Activated naive CD4-positive, alpha-beta T cell (primary cell): Measurements from ENCODE around the gene DICER1.
"Not testable (repeated sequence)": the region's sequence is repeated elsewhere in the genome, so short reads cannot be mapped to it uniquely, and the experiment has no call there.

Source experiments
- DNase-seq, 4 experiments: peaks; one replicate each; lab custom pipeline; 2025; lab: John Stamatoyannopoulos, UW

Gene DICER1, protein sequence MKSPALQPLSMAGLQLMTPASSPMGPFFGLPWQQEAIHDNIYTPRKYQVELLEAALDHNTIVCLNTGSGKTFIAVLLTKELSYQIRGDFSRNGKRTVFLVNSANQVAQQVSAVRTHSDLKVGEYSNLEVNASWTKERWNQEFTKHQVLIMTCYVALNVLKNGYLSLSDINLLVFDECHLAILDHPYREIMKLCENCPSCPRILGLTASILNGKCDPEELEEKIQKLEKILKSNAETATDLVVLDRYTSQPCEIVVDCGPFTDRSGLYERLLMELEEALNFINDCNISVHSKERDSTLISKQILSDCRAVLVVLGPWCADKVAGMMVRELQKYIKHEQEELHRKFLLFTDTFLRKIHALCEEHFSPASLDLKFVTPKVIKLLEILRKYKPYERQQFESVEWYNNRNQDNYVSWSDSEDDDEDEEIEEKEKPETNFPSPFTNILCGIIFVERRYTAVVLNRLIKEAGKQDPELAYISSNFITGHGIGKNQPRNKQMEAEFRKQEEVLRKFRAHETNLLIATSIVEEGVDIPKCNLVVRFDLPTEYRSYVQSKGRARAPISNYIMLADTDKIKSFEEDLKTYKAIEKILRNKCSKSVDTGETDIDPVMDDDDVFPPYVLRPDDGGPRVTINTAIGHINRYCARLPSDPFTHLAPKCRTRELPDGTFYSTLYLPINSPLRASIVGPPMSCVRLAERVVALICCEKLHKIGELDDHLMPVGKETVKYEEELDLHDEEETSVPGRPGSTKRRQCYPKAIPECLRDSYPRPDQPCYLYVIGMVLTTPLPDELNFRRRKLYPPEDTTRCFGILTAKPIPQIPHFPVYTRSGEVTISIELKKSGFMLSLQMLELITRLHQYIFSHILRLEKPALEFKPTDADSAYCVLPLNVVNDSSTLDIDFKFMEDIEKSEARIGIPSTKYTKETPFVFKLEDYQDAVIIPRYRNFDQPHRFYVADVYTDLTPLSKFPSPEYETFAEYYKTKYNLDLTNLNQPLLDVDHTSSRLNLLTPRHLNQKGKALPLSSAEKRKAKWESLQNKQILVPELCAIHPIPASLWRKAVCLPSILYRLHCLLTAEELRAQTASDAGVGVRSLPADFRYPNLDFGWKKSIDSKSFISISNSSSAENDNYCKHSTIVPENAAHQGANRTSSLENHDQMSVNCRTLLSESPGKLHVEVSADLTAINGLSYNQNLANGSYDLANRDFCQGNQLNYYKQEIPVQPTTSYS (N-terminal part only)

DNA sequence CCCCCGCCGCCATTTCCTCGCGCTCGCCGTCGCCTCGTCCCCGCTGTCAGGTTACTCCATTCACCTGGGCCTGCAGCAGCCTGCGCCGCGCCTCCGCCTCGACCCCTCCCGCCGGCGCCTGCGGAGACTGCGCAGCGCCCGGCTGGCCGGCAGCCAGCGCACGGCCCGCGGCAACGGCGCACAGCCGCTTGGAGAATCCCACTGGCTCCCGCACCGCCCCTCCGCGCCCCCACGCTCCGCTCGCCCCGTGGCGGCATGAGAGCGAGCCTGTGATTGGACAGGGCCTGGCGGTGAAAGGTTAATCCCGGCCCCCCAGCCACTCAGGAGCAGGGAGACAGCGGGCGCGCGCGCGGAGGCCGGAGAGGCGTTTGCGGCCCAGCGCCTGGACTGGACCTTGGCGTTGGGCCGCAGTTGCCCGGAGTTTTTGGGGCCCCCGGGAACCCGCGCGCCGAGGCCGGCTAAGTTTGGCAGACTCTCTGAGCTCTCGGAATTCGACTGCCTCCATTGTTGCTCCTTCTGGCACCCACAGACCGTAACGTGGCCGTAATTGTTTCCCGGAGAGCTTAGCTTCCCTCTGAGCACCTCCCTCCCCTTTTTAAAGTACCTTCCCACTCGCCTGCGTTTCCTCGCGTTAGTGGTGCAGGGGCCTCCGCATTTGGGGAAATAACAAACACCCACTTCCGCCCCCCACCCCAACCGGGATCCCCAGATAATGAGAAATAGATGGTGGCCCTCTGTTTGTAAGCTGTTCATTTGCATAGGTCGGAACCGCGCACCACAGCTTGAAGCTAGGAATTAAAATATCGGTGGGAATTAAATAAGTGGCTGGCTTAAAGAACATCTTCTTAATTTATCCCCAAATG lies at the start of gene DICER1:
TSS of gene DICER1 (minus strand) at position 203 of the 863 bp plus-strand sequence. CDS start 24,071 bp downstream, outside the sequence.
- DNase-seq, result peak; percentile 89 to 93 (median 93)

DNA sequence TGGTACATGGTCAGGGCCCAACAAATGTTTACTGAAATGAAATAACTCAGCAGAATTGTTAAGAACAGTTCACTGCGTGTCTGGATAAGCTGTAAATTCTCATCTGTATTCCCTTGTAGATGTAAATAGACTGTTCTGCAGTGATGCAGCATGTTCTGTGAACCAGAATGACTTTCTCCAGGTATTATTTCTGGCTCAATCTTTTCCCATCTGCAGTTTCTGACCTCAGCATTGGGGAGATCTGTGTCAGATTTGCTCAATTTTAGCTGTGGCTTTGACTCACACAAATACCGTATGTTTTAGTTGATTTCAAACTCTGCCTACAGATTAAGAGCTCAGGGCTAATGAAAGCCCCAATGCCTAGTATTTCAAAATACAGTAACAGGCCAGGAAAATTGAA lies 49.2 kb upstream of the DICER1 start:
- DNase-seq, result no peak

DNA sequence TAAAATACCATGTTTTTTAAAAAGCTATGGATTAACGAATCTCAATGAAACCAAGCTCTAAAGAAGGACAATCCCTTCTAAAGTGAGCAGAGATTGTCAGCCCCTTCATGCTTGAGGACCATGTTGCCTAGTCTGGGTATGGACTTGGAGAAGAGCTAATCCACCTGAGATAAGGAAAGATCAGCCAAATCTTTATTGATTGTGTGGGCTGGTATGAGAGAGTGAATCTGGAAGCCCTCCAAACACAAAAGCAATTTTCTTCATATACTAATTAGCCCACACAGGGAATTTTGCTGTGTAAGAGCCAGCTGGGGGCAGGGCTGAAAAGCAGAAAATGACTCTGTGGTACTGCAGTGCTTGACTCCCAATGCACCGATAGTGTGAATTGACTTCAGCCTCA lies 47.4 kb upstream of the DICER1 start:
- no peak for DNase-seq

DNA sequence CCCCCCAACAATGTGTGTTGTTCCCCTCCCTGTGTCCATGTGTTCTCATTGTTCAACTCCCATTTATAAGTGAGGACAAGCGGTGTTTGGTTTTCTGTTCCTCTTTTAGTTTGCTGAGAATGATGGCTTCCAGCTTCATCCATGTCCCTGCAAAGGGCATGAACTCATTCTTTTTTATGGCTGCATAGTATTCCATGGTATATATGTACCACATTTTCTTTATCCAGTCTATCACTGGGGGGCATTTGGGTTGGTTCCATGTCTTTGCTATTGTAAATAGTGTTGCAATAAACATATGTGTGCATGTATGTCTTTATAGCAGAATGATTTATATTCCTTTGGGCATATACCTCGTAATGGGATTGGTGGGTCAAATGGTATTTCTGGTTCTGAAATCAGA lies 44.4 kb upstream of the DICER1 start:
- not testable (repeated sequence) for DNase-seq

DNA sequence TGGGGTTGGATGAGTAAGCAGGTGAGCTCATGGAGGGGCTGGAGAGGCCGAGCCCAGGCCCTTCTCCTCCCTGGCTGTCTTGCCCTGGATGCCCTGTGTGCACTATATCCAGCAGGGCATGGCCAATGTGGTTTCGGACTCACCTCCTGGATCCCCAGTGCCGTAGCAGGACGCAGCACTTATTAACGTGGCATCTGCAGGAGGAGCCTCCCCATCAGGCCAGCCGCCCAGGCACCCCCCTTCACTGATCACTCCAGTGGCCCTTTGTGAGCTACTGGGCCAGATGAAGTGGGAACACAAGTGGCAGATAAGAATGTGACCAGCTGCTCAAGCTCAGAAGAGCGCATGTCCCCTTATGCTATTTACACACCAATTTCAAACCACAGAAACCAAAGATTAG lies 43.1 kb upstream of the DICER1 start:
- DNase-seq, result no peak

DNA sequence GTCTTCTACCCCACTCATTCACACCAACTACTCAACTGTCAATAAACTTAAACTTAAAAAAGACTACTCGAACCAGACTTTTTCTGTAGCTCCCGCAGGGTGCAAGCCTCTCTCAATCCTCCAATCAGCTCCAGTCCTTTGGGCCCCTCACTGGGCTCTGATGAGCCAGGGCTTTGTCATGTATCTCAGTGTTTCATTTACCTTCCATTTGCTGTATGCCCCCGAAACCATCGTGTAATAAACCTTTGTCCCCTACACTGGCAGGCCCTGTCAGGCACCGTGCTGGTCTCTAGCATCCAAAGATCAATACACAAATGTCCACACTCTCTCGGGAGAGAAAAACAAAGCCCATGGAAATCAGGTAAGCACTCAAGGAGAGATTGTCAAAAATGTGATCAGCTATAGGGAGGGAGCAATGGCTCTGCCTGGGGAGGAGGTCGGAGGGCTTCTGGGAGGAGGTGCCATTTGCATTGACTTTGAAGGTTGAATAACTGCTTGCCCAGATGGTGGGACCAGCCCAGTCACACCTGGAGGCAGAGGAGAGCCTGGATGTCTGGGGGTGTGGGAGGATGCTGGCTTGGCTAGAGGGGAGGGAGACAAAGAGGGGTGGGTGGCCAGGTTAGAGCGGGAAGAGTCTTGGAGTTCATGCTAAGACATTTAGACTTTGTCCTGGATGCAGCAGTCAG lies 42.1 kb upstream of the DICER1 start:
- no peak for DNase-seq

DNA sequence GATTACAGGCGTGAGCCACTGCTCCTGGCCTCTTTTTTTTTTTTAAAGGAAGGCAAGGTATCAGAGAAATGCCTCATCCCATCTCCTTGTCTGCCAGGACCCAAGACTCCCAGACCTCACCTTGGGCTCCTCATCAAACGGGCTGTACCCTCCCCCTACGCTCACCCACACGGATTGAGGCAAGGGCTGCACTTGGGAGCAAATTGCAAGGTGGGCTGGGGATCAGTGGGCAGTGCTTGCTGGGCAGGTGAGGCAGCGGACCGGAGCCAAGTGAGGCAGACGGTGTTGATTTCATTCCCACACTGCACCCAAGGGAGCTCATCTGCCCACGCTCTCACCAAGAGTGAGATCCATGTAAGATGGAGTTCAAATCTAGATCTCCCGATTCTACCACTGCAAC lies 41.0 kb upstream of the DICER1 start:
- DNase-seq, result no peak

DNA sequence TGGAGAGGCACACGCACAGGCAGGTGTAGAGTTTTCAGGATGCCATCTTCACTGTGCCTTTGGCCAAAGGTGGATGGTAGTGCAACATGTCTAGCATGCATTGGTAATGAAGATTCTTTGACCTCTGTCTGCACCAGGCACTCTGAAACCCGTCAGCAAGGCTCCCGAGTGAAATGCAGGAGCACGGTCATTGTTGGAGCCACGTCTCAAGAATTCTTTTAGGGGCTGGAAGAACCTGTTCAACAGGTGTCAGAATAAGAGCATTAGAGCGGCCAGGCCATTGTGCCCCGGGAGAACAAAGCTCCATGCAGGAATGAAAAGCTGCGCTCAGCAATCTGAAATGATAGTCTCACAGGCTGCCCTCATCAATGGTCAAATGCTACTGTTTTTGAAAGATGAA lies 40.2 kb upstream of the DICER1 start:
- DNase-seq, result no peak

DNA sequence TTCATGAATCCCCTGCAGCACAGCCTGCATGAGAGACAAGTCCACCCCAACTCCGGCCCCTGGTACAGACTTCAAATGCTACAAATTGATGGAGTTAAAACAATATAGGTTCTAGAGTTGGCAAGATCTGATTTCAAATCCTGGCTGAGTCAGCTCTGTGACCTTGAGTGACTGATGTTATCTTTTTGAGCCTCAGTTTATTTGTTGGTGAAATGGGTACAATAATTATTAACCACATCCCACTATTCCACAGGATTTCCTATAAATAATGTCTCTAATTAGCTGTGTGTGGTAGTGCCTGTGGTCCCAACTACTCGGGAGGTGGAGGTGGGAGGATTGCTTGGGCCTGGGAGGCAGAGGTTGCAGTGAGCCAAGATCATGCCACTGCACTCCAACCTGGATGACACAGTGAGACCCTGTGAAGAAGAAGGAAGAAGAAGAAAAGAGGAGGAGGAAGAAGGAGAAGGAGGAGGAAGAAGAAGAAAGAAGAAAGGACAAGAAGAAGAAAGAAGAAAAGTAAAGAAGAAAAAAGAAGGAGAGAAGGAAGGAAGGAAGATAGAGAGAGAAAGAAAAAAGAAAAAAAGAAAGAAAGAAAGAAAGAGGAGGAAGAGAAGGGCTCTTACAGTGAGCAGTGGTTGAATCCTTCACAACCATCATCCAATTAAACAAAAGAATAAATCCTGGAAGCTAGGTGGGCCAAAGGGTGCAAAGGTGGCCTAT lies 39.7 kb upstream of the DICER1 start:
- no peak for DNase-seq

DNA sequence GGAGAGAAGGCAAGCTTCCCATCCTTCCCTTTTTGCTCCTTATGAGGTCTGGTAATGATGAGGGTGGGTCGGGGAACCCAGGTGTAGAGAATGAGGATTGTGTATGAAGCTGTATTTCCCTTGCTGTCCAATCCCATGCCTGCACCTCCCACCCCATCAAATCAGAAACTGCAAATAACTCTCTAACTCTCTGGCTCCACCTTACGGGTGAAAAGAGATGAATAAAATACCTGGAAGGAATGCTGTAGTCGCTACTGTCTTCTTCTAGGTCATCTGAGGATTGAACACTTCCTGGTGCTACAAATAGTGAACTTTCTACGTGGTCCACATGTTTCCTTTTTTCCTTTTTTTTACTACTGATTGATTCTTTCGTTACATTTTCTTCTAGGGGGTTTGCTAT lies 38.9 kb upstream of the DICER1 start:
- no peak for DNase-seq

DNA sequence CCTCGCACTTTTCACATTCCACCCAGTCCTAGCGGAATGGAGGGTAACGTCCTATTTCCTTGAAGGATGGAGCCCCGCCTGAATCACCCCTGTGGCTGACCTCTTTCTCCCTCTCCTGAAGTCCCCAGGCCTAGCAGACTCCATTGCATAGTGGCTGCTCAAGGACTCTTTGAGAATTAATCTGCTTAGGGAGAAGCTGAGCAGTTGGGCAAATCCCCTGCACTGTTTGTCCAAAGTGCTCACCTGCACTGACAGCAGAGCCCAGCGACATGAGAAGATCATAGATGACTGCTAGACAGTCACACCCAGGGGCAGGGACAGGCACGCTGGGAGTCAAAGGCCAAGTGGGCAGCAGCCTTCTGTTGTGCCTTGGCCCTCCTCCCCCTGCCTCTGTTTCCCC lies 37.7 kb upstream of the DICER1 start:
- no peak for DNase-seq

DNA sequence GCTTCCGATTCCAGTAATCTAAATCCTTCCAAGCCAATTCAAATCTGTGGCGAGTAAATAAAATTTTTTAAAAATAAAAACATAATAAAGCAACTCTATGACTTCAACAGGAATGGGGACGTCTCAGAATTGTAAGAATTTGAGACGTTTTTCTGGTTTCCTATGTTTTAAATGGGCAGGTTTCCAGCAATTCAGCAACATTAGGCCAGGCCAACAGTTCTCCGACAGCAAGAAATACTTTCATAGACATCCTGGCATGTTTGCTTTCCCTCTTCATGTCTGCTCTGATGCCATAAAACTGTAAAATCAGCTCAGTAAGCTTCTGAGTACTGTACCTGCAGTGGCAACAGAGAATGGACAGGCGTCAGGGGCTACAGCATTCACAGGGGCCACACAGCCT lies 35.8 kb upstream of the DICER1 start:
- no peak for DNase-seq

DNA sequence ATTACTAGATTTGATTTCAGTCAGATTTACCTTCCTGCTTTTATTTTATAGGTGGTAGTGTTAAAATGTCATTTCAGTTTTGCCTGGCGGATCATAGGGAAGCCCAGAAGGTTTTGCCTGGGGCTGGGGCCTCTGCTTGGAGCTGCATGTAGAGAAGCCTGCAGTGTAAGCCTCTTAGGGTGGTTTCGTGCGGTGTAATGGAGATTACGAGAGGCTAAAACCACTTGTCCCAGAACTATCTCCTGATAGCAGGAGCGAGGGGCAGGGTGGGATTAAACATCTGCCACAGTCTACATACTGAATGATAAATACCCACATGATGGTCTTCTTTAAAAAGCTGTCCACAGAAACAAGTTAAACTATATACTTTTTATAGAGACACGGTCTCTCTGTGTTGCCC lies 35.0 kb upstream of the DICER1 start:
- no peak for DNase-seq

DNA sequence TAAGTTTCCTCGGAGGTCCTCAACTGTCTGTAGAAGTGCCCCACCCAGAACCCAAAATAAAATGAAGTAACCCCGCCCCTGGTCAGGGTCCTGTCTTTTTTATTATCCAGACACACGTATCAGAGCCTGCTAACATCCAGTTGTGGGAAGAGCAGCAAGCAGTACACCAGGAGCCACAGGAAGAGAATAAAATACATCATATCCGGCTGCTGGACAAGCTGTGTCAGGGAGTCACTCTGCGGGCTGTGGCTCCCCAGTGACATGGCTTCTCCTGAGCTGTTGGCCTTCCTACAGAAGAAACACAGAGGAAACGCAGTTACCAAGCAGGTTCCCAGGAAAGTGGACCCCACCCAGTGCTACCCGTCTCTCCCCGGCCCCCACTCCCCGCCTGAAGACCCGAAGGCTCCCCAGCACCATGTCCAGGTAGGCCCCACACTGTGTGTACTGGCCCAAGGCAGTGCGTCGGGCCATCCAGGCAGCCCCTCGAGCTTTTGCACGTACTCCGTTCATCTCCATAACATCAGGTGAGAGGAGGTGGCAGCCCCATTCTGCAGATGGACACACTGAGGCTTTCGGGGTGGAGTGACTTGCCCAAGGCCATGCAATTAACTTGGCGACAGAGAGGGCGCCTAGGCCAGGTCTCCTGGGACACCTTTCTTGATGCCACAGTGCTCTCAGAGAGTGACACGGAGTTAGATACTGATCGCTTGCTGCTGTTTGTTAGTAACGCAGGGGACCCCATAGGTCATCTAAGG lies 34.3 kb upstream of the DICER1 start:
- no peak for DNase-seq

DNA sequence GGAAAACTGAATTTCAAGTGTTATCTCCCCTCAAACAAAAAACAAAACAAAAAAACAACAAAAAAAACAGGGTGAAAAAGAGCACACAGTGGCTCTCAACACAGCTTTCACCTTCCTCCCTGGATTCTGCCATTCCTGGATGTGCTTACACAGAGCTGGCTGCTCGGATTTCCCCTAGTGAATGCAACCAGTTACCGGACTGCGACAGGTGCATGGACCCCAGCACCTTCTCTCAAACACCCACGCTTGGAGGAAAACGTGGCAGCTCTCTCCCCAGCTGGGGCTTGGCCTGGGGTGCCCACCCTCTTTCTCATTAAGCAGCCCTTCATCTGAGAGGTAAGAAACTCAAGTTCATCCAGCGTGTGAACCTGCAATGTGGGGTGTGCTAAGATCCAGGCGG lies 33.5 kb upstream of the DICER1 start:
- no peak for DNase-seq

DNA sequence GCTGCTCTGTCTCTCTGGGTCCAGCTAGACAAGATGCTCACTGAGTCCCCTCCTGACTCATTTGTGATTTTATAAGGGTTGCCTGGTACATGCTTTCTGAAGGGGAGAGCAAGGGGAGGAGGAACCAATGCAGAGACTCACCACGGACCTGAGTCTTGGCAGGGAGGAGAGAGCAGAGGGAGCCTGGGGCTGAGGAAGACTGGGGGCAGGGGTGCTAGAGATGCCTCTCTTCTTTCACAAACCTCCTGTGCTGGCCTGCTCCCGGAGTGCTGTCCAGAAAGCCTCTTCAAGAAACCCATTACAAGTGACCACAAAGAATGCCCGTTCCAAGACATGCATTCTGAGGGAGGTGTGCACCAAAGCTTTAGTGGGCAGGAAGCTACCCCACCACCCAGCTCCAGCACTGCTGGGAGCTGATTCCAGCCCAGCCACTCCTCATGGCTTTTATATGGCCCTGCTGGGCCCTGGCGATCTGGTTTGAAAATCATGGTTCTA lies 33.1 kb upstream of the DICER1 start:
- DNase-seq, result no peak

DNA sequence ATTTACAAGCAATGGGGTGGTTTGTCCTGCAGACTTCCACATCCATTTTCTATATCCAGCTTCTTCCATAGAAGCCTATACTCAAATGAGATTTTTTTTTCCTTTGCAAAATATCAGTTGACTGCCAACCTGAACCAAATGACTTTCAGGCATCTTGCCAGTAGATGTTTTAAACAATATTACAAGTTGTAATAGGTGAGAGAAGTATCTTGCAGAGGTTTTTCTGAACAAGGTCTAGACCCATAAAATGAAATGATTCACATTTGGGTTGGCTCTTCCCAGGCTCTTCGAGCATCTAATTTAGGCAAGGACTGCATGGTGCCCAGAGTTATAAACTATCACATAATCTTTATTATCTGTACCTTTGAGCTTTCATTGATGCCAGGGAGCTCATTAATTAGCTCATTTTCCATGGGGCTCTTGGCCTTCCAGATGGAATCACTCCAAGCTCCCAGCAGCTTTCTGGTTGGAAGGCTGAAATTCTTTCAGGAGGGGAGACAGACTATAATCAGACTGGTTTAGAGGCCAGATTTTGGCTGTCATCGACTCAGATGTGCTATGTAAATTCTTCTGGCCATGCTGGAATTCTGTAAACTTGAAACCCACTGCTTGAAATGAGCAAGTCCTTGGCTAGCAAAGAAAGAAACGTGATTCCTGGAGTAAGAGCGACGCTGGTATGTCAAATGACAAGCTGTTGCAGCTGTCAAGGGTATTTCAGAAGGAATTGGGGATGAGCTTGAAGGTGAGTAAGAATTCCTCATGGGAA lies 32.2 kb upstream of the DICER1 start:
- no peak for DNase-seq

DNA sequence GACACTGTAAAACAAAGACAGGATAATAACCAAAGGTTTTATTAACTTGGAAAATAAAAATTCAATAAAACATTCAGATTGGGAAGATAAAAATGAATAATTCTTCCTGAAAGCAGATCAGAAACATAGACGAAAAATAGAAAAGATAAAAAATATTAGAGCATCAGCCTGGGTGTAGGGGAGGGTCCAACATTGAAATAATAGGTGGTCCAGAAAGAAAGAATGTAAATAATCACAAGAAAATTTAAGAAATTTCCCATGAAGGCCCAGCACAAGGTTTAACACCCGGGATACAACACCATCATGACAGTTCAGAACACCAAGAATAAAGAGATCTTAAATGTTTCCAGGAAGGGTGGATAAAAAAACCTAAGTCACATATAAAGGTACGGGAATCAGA lies 31.1 kb upstream of the DICER1 start:
- no peak for DNase-seq
